ENCODE results near the gene GPHA2.

The GPHA2 gene

DNA sequence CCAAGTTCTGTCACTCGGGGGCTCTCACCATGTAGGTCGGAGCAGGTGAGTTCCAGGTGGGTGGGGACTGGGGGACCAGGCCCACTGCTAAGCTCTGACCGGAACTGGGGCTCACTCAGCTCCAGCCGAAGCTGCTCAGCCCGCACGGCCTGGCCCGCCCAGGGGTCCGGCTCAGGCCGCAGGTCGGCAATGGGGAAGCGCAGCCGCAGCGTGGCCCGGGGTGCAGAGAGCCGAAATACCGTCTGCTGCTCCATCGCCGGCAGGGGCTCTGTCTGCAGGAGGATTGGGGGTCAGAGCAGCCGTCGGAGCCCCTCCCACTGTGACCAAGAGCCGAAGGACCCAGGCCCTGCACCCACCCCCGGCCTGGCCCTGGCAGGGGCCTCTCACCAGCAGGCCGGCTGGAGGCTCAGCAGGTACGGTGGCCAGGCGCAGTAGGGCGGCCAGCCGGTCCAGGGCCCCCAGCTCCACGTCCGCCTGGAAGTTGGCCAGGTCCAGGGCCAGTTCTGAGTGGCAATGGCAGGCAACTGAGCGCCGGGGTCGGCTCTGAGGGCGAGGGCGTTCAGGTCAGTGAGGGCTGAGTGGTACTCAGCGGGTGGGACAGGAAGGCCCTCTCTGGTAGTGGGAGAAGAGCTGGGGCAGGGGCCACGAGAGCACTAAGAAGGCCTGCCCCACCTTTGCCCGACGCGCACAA is 25.9 kb downstream of the GPHA2 start:
- no peak for DNase-seq

DNA sequence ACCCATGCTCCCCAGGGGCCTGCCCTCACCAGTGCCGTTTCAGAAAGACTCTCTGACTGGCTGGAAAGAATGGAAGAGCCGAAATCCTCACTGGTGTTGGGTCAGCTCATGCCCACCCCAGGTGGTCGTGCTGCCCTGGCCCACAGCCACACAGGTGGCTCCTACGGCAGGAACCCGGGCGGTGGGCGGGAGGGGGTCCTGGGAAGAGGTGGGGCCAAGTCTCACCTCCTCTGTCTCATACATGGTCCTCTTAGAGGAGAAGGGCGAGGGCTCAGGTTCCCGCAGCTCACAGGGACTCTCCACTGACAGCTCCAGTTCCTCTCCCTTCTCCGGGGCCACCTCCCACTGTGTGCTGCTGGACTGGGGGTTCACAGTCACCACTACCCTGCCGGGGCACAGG is 26.9 kb downstream of the GPHA2 start:
- no peak for DNase-seq

DNA sequence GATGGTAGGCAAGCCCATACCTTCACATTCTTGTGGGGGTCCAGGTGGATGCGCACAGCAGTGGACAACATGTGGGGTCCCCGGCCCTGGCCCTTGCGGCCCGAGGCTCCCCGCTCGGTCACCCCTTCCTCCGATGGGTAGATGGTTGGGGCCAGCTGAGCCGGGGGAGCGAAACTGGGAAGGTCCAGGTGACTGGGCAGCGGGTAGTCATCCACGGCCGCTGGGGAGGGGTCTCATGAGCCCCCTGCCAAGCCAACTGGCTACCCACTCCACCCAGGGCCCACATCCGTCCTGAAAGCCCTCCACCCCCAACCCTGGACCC is 29.4 kb downstream of the GPHA2 start:
- no peak for DNase-seq

- DNase-seq: no peak
These were observed 30.0 kb downstream of the GPHA2 start for GRCh38 chr11:64905516-64906313.

- DNase-seq: no peak
These were observed 32.3 kb downstream of the GPHA2 start for GRCh38 chr11:64903291-64903833.

GRCh38 chr11:64902102-64902900 is 33.4 kb downstream of the GPHA2 start:
- no peak for DNase-seq

- no peak for DNase-seq
These were observed 34.9 kb downstream of the GPHA2 start for GRCh38 chr11:64900774-64901173.

GRCh38 chr11:64900263-64900678 is 35.4 kb downstream of the GPHA2 start:
- peak; percentile 53 for DNase-seq

DNA sequence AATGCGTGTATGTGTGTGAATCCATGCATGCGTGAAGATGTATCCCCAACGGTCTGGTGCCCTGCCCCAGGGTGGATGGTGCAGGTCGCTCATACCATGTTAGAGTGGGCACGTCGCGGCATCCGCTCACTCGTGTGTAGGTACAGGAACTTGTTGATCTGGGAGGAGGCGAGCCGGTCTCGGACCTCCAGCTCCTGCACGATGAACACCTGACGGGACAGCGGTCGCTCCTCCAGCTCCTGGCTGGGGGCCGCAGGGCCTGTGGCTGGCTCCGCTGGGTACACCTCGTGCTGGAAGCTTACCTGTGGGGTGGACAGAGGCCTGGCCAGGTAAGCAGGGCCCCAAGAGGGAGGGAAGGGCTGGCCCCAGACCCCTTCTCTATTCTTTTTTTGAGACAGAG is 37.2 kb downstream of the GPHA2 start:
- DNase-seq: no peak

DNA sequence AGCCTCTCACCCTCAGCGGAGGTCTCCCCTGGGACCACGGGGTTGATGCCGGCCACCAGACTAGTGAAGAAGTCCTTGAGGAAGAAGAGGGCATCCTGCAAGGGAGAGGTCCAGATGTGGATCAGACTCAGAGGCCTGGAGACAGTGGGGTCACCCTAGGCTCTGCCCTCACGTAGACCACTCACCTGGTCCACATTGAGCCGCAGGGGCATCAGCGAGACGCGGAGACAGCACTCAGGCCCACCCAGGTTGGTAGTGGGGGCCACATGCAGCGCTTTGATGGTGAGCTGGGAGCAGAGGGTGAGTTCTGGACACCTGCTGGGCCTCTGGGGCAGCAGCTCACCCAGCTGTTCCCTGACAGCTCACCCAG is 37.6 kb downstream of the GPHA2 start:
- no peak for DNase-seq

DNA sequence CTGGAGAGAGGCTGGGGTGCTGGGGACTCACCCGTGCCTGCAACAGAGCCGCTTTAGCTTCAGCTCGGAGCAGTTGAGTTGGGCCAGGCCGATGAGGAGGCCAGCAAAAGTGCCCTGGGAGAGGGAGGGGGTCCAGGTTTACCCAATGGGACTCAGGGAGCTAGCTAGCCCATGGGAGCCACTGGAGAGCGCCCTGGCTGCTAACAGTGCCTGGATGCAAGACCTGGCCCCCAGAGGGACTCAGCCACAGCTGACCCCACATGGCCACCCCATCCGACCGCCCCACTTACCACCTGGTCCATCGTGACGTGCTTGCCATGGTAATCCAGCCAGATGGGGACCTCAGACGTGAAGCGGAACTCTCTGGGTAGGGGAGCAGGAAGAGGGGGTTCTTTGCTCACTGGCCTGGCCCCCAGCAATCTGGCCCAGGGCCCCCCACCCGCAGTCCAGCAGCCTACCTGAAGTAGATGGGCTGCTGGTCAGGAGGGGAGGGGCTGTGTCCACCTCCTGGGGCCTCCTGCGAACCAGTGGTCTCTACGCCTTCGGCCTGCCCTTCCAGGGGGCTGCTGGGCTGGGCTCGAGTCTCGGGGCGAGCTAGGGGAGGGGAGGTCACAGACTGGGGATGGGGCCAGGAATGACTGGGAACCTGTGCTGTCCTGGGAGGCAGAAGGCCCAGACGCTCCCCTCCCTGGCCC is 38.2 kb downstream of the GPHA2 start:
- DNase-seq: no peak

GRCh38 chr11:64896448-64897022 is 39.2 kb downstream of the GPHA2 start:
- no peak for DNase-seq

DNA sequence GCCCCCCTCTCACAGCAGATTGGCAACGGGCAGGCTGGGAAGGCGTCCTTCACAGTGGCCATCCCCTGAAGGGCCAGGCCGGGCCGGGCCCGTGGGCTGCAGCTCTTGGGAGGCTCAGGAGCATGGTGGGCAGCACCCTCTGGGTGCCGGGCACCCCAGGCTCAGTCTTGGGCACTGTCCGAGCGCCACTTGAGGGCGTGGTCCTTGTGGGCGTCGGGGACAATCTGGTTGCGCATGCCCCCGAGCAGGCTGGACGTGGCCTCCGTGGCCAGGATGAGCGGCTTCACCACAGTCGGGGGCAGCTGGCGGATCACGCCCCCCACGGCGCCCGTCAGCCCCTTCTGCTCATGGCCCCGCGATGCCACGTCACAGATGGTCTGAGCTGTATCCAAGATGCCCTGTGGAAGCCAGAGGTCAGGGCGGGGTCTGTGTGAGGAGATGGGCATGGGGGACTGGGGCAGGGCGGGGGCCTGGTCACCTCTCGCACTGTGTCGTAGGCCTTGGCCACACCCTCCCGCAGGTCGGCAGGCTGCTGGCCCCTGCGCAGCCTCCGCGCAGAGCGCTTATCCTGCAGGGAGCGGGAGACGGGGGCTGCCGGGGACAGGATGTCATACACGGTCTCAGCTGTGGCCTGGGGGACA is 40.8 kb downstream of the GPHA2 start:
- no peak for DNase-seq

DNA sequence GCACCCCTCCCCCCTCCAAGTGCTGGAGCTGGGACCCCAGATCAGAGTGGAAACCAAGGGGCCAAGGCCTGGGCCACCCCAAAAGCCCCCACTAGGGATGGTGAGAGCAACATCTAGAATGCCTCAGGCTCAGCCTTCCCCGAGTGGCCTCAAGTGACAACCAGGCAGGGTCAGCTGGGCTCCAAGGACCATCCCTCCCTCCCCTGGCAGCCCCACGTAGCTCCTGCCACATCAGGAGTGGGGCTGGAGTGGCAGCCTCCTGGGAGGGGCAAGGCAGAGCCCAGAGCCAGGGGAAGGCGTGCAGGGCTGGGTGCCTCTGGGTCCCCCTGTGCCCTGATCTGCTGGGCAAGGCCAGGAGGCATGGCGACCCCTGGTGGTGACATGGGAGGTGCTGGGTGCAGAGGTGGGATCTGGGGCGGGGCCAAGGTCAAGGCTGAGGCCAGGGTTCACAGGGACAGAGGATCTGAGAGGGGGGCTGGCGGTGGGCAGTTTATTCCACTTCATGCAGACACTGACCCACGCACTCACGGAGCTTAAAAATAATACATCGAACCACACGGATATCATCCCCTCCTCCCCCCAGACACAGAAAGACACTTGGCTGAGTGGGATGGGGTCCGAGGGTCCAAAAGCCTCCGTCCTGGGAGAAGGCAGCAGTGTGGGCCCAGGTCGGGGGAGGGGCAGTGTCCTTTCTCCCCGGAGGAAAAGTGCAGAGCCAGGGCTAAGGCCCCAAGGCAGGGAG is 41.5 kb downstream of the GPHA2 start:
- DNase-seq: peak; percentile 84

GRCh38 chr11:64893194-64894069 is 42.3 kb downstream of the GPHA2 start:
- no peak for DNase-seq

DNA sequence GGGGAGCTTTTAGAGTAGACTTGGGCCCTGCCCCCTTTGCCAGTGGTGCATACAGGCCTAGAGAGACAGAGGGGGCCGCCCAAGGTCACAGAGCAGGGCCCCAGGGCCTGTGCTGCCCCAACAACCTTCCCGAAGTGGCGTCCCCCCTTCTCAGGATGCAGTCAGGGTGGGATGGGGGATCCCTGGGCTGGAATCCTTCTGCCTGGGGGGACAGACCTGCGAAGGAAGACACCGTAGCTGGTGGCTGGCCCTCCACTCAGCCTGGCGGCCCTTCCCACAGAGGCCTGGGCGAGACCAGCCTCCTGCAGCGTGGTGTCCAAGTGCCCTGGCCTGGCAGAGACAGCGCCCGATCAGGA is 42.9 kb downstream of the GPHA2 start:
- DNase-seq: no peak

- no peak for DNase-seq
These were observed 43.3 kb downstream of the GPHA2 start for GRCh38 chr11:64892411-64892831.

- no peak for DNase-seq
These were observed 43.8 kb downstream of the GPHA2 start for GRCh38 chr11:64891880-64892279.

GRCh38 chr11:64891215-64891848 is 44.4 kb downstream of the GPHA2 start:
- DNase-seq: no peak

DNA sequence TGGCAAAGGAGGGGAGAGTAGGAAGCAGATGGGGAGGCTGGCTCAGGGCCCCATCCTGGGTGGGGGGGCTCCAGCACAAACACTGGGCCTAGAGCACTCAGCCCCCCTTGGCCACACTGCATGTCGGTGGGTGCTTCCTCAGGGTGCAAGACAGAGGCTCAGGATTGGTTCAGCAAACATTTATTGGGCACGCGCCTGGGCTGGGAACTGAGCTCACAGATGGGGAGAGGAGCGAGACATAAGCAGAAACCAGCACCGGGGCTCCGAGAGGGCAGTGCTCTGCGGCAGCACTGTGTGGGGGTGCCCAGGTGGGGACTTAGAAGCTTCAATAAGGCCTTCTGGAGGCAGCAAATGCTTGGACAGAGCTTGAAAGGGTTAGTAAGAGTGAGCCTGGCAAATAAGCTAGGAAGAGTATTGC is 45.2 kb downstream of the GPHA2 start:
- DNase-seq: no peak

Measured in activated CD4-positive, alpha-beta T cell treated with anti-CD3 and anti-CD28 coated beads for 1 hour (primary cell).